SJCRH30 (cell line): ENCODE data around the gene CEP85L. TPM values are rescaled to one million over a fixed set of nuclear protein-coding genes. Genes with fewer than 3 reads are reported as not detected.

ENCODE experiments used
- DNase-seq, 2 experiments: peaks; one replicate each; pipeline ENCODE4 v3.0.0-alpha.2; 2015 to 2020
- H3K27ac ChIP-seq: fragments of 250-450 bp; sonication (Bioruptor Pico); 2 replicates; pipeline ENCODE4 v1.5.1; 2020; ENCODE audit warnings: mild to moderate bottlenecking, moderate library complexity
- H3K27me3 ChIP-seq: fragments of 250-450 bp; sonication (Bioruptor Pico); 2 replicates; pipeline ENCODE4 v1.5.1; 2020; ENCODE audit warnings: mild to moderate bottlenecking, moderate library complexity
- H3K36me3 ChIP-seq: fragments of 250-450 bp; sonication (Bioruptor Pico); 2 replicates; pipeline ENCODE4 v1.5.1; 2020; ENCODE audit warnings: mild to moderate bottlenecking, moderate library complexity
- H3K4me1 ChIP-seq: fragments of 250-450 bp; sonication (Bioruptor Pico); 2 replicates; pipeline ENCODE4 v1.5.1; 2020; ENCODE audit warnings: mild to moderate bottlenecking, moderate library complexity
- H3K4me3 ChIP-seq: fragments of 250-450 bp; sonication (Bioruptor Pico); 2 replicates; pipeline ENCODE4 v1.5.1; 2020; ENCODE audit warnings: mild to moderate bottlenecking, moderate library complexity
- H3K9me3 ChIP-seq: fragments of 250-450 bp; sonication (Bioruptor Pico); replicated peaks from 2 replicates; pipeline ENCODE4 v1.5.1; 2020; ENCODE audit warnings: mild to moderate bottlenecking, moderate library complexity
- total RNA-seq: library from RNA; depleted of rRNA; stranded (reverse); fragments of >200 nt; shearing (Covaris generic); gene quantifications from 2 replicates; pipeline ENCODE4 v1.2.3, GENCODE V29; 2014

The CEP85L gene
- total RNA-seq, 1 experiment from 2014 or later = 15.7 TPM

- Histone ChIP-seq H3K4me3 (no peak overlapping the region), H3K9me3 (no peaks in the 10 kb centered on the region), H3K27me3 (no peaks in the 10 kb centered on the region), H3K36me3 (peaks cover 5% of the 10 kb centered on the region; the same call in 1 of the 2 replicates), H3K27ac (no peak overlapping the region), H3K4me1 (0 out of 2 replicates have a peak, but pooled peaks cover 3% of the 10 kb centered on the region)
- DNase-seq = no peak
Measured at GRCh38 chr6:118559659-118560058, 91.7 kb downstream of the CEP85L start.

- H3K9me3 ChIP-seq = no peaks in the 10 kb centered on the region
- no peaks in the 10 kb centered on the region for H3K27me3 ChIP-seq
- H3K4me3 ChIP-seq = no peak overlapping the region
- H3K4me1 ChIP-seq = 0 out of 2 replicates have a peak, but pooled peaks cover 3% of the 10 kb centered on the region
- no peak overlapping the region for H3K27ac ChIP-seq
- DNase-seq = no peak
- 0 out of 2 replicates have a peak, but pooled peaks cover 3% of the 10 kb centered on the region for H3K36me3 ChIP-seq
Measured at GRCh38 chr6:118558464-118559217, 92.8 kb downstream of the CEP85L start.

- H3K27me3 ChIP-seq = no peaks in the 10 kb centered on the region
- H3K9me3 ChIP-seq = no peaks in the 10 kb centered on the region
- H3K4me3 ChIP-seq = no peak overlapping the region
- H3K36me3 ChIP-seq = 0 out of 2 replicates have a peak, but pooled peaks cover under 1% of the 10 kb centered on the region
- DNase-seq = no peak
- H3K4me1 ChIP-seq = peaks cover 10% of the 10 kb centered on the region; the same call in 1 of the 2 replicates
- H3K27ac ChIP-seq = no peak overlapping the region
Measured at GRCh38 chr6:118554698-118555097, 96.7 kb downstream of the CEP85L start.

GRCh38 chr6:118553132-118553531 is 98.3 kb downstream of the CEP85L start:
- no peak overlapping the region for H3K27ac ChIP-seq
- H3K4me3 ChIP-seq = no peak overlapping the region
- H3K36me3 ChIP-seq = no peaks in the 10 kb centered on the region
- H3K9me3 ChIP-seq = no peaks in the 10 kb centered on the region
- DNase-seq = no peak
- peaks cover 9% of the 10 kb centered on the region; the same call in 1 of the 2 replicates for H3K4me1 ChIP-seq
- no peaks in the 10 kb centered on the region for H3K27me3 ChIP-seq

GRCh38 chr6:118551063-118552053 is 100.0 kb downstream of the CEP85L start:
- Histone ChIP-seq H3K4me1 (peaks cover 9% of the 10 kb centered on the region; the same call in 1 of the 2 replicates), H3K27ac (peak overlapping the region; percentile 4; the same call in 1 of the 2 replicates), H3K9me3 (no peaks in the 10 kb centered on the region), H3K4me3 (no peak overlapping the region), H3K27me3 (no peaks in the 10 kb centered on the region), H3K36me3 (no peaks in the 10 kb centered on the region)
- DNase-seq = peak; percentile 24 to 72

GRCh38 chr6:118548613-118549012 is 102.8 kb downstream of the CEP85L start:
- no peak for DNase-seq
- Histone ChIP-seq H3K4me3 (no peak overlapping the region), H3K27me3 (no peaks in the 10 kb centered on the region)

GRCh38 chr6:118548136-118548535 is 103.3 kb downstream of the CEP85L start, which contains the start of gene PLN:
Gene PLN, plus strand, starts transcription at chr6:118548296. Its CDS starts 10,626 bp downstream, at chr6:118558922.
- Histone ChIP-seq H3K27me3 (no peaks in the 10 kb centered on the region), H3K9me3 (no peaks in the 10 kb centered on the region), H3K4me1 (peaks cover 9% of the 10 kb centered on the region; the same call in 1 of the 2 replicates), H3K36me3 (no peaks in the 10 kb centered on the region), H3K27ac (no peak within 1 kb of the TSS), H3K4me3 (no peak within 1 kb of the TSS)
- peak in 1 of 2 experiments; percentile 25 for DNase-seq

More at GRCh38 chr6:118548613-118549012, 102.8 kb downstream of the CEP85L start:
- no peaks in the 10 kb centered on the region for H3K9me3 ChIP-seq
- no peaks in the 10 kb centered on the region for H3K36me3 ChIP-seq
- no peak overlapping the region for H3K27ac ChIP-seq
- peaks cover 9% of the 10 kb centered on the region; the same call in 1 of the 2 replicates for H3K4me1 ChIP-seq

- Histone ChIP-seq H3K27me3 (no peaks in the 10 kb centered on the region), H3K9me3 (no peaks in the 10 kb centered on the region), H3K27ac (no peak overlapping the region), H3K4me3 (no peak overlapping the region), H3K36me3 (no peaks in the 10 kb centered on the region), H3K4me1 (peaks cover 17% of the 10 kb centered on the region)
- DNase-seq = no peak
Measured at GRCh38 chr6:118546880-118547218, 104.5 kb downstream of the CEP85L start.

- Histone ChIP-seq H3K9me3 (no peaks in the 10 kb centered on the region), H3K4me1 (peaks cover 17% of the 10 kb centered on the region), H3K27me3 (no peaks in the 10 kb centered on the region), H3K4me3 (no peak overlapping the region), H3K36me3 (no peaks in the 10 kb centered on the region), H3K27ac (no peak overlapping the region)
- no peak for DNase-seq
Measured at GRCh38 chr6:118546164-118546879, 105.1 kb downstream of the CEP85L start.

- H3K4me1 ChIP-seq = peaks cover 10% of the 10 kb centered on the region
- no peak overlapping the region for H3K27ac ChIP-seq
- no peak for DNase-seq
- no peaks in the 10 kb centered on the region for H3K9me3 ChIP-seq
- H3K36me3 ChIP-seq = no peaks in the 10 kb centered on the region
- no peak overlapping the region for H3K4me3 ChIP-seq
- no peaks in the 10 kb centered on the region for H3K27me3 ChIP-seq
Measured at GRCh38 chr6:118544105-118544504, 107.3 kb downstream of the CEP85L start.

- peaks cover 8% of the 10 kb centered on the region for H3K4me1 ChIP-seq
- no peaks in the 10 kb centered on the region for H3K9me3 ChIP-seq
- H3K4me3 ChIP-seq = no peak overlapping the region
- no peaks in the 10 kb centered on the region for H3K27me3 ChIP-seq
- no peak overlapping the region for H3K27ac ChIP-seq
- H3K36me3 ChIP-seq = no peaks in the 10 kb centered on the region
- DNase-seq = peak; percentile 24 to 29
Measured at GRCh38 chr6:118542184-118542952, 109.0 kb downstream of the CEP85L start.

- Histone ChIP-seq H3K4me3 (no peak overlapping the region), H3K9me3 (no peaks in the 10 kb centered on the region), H3K36me3 (no peaks in the 10 kb centered on the region), H3K27ac (no peak overlapping the region), H3K27me3 (no peaks in the 10 kb centered on the region), H3K4me1 (peaks cover 5% of the 10 kb centered on the region)
- DNase-seq = no peak
Measured at GRCh38 chr6:118537574-118537973, 113.8 kb downstream of the CEP85L start.

GRCh38 chr6:118536478-118536877 is 114.9 kb downstream of the CEP85L start:
- Histone ChIP-seq H3K4me1 (no peaks in the 10 kb centered on the region), H3K4me3 (no peak overlapping the region), H3K36me3 (no peaks in the 10 kb centered on the region), H3K9me3 (no peaks in the 10 kb centered on the region), H3K27me3 (no peaks in the 10 kb centered on the region), H3K27ac (no peak overlapping the region)
- DNase-seq = no peak
